Stomach (tissue), 9 donors: ENCODE measurements around the gene TSTD2. TPM values are rescaled to one million over a fixed set of nuclear protein-coding genes. Genes with fewer than 3 reads are reported as not detected.

Experiments used
- DNase-seq, 2 donors: peaks; one replicate each; pipeline versions ENCODE4 v3.0.0 to v3.0.0-alpha.2; 2013 to 2019
- H3K27ac ChIP-seq, 5 donors: fragments of 200-600 bp in 4 of 5; sonication (generic) in 4 of 5; one replicate each; pipeline ENCODE4 v1.5.1; 2013 to 2019; ENCODE audit warnings: mild to moderate bottlenecking in 1 of 5, moderate library complexity in 1 of 5
- H3K27me3 ChIP-seq, 3 donors: fragments of 200-600 bp; sonication (generic); one replicate each; pipeline ENCODE4 v1.5.1; 2017 to 2019; ENCODE audit warnings: mixed run types in 1 of 3
- H3K36me3 ChIP-seq, 4 donors: fragments of 200-600 bp; sonication (generic); 1 replicate in 3 of 4; 2 replicates in 1 of 4; pipeline ENCODE4 v1.5.1; 2016 to 2019
- H3K4me1 ChIP-seq, 4 donors: fragments of 200-600 bp; sonication (generic); one replicate each; pipeline ENCODE4 v1.5.1; 2016 to 2019
- H3K4me3 ChIP-seq, 4 donors: fragments of 200-600 bp; sonication (generic) in 3 of 4; one replicate each; pipeline ENCODE4 v1.5.1; 2016 to 2019; ENCODE audit warnings: mild to moderate bottlenecking in 1 of 4
- H3K9me3 ChIP-seq, 4 donors: fragments of 200-600 bp; sonication (generic); one replicate each; pipeline ENCODE4 v1.5.1; 2016 to 2019
- CTCF ChIP-seq, 7 experiments: fragments of 450-650 bp in 4 of 7; fragments of 200-600 bp in 3 of 7; sonication (generic) in 3 of 7; IDR thresholded peaks; one replicate each; pipeline ENCODE4 v1.5.1; 2016 to 2019; ENCODE audit warnings: antibody characterized with exemption in 7 of 7, control low read depth in 2 of 7, mild to moderate bottlenecking in 1 of 7
- EP300 ChIP-seq: sonication (generic); formaldehyde crosslinking; IDR thresholded peaks from one replicate; pipeline ENCODE4 v1.6.1; 2017; ENCODE audit warnings: antibody characterized with exemption
- POLR2A ChIP-seq, 4 donors: fragments of 450-650 bp; IDR thresholded peaks; one replicate each; pipeline ENCODE4 v1.6.1; 2016; ENCODE audit warnings: antibody characterized with exemption in 4 of 4, control low read depth in 2 of 4, mild to moderate bottlenecking in 1 of 4, moderate library complexity in 1 of 4
- POLR2AphosphoS5 ChIP-seq, 3 donors: sonication (generic); formaldehyde crosslinking; IDR thresholded peaks; one replicate each; pipeline ENCODE4 v1.6.1; 2016; ENCODE audit warnings: antibody characterized with exemption in 3 of 3
- WGBS, 5 donors: extraction: QIAGEN DNeasy Blood & Tissue Kit in 3 of 5; methylation state at CpG; one replicate each; pipeline versions ENCODE4 v1.1.5 to v1.1.7; 2013 to 2018; 5-methylcytosine and 5-hydroxymethylcytosine counted together
- intact Hi-C: fragments of 100-400 bp; cut with DNase I; formaldehyde crosslinking; loops from one replicate; pipeline ENCODE4 v1.15.1; 2023; ENCODE audit warnings: low total_unique reads
- polyA plus RNA-seq, 3 donors: library from polyadenylated mRNA; stranded (reverse); fragments of 200-250 nt; gene quantifications; one replicate each; pipeline ENCODE4 v1.2.3, GENCODE V29; 2013
- total RNA-seq, 5 donors: library from RNA; depleted of rRNA; stranded (reverse); fragments of >200 nt; gene quantifications; one replicate each; pipeline versions ENCODE4 v1.1.0 to v1.2.3, GENCODE V29; 2014 to 2016
- donor health status: healthy with polysubstance abuse.
- donor health status: Bipolar disorder and iron deficiency.
- donor health status: healthy.

The TSTD2 gene
- total and polyA plus RNA-seq, 8 donors, result 2.3 to 29.9 (median 12.3) TPM

GRCh38 chr9:97573482-97574073 is 59.6 kb downstream of the TSTD2 start:
- Histone ChIP-seq H3K4me3 (no peak overlapping the region), H3K4me1 (peaks cover 0 to 13% (median 4%) of the 10 kb centered on the region in 4 donors), H3K27me3 (no peaks in the 10 kb centered on the region), H3K36me3 (peaks cover 0 to 66% (median 60%) of the 10 kb centered on the region in 4 donors), H3K9me3 (no peaks in the 10 kb centered on the region), H3K27ac (no peak overlapping the region)
- DNase-seq, result no peak
- TF ChIP-seq POLR2AphosphoS5 (IDR thresholded peaks at IDR 0.05) (no peak), EP300 (no peak), POLR2A (IDR thresholded peaks at IDR 0.05) (no peak), CTCF (IDR thresholded peaks at IDR 0.05) (no peak)
- 85 to 90% (median 88%) methylated on average over 5 of the region's 5 CpGs for WGBS, 5 donors
- intact Hi-C loops, result no loop called here

- no peak for TF ChIP-seq CTCF (IDR thresholded peaks at IDR 0.05)
- no peak for TF ChIP-seq POLR2AphosphoS5 (IDR thresholded peaks at IDR 0.05)
- TF ChIP-seq POLR2A (IDR thresholded peaks at IDR 0.05), result no peak
- no peak for TF ChIP-seq EP300
- H3K4me3 ChIP-seq, result no peak overlapping the region
- peaks cover 0 to 13% (median 4%) of the 10 kb centered on the region in 4 donors for H3K4me1 ChIP-seq
- 80 to 96% (median 89%) methylated on average over 6 of the region's 6 CpGs for WGBS, 5 donors
- H3K27ac ChIP-seq, result no peak overlapping the region
- H3K27me3 ChIP-seq, result no peaks in the 10 kb centered on the region
- no peak for DNase-seq
- H3K9me3 ChIP-seq, result no peaks in the 10 kb centered on the region
- H3K36me3 ChIP-seq, result peaks cover 0 to 71% (median 65%) of the 10 kb centered on the region in 4 donors
- intact Hi-C loops, result no loop called here
Measured at GRCh38 chr9:97572892-97573365, 60.2 kb downstream of the TSTD2 start.

- Histone ChIP-seq H3K4me3 (no peak overlapping the region), H3K36me3 (peaks cover 0 to 76% (median 69%) of the 10 kb centered on the region in 4 donors), H3K9me3 (no peaks in the 10 kb centered on the region), H3K4me1 (peaks cover 0 to 13% (median 4%) of the 10 kb centered on the region in 4 donors), H3K27me3 (no peaks in the 10 kb centered on the region), H3K27ac (no peak overlapping the region)
- 82 to 93% (median 86%) methylated on average over 9 of the region's 9 CpGs for WGBS, 5 donors
- intact Hi-C loops, result no loop called here
- TF ChIP-seq EP300, result no peak
- no peak for TF ChIP-seq POLR2A (IDR thresholded peaks at IDR 0.05)
- TF ChIP-seq POLR2AphosphoS5 (IDR thresholded peaks at IDR 0.05), result no peak
- no peak for TF ChIP-seq CTCF (IDR thresholded peaks at IDR 0.05)
- DNase-seq, result no peak
Measured at GRCh38 chr9:97572196-97572891, 60.8 kb downstream of the TSTD2 start.

GRCh38 chr9:97571664-97572063 is 61.5 kb downstream of the TSTD2 start:
- Histone ChIP-seq H3K27ac (no peak overlapping the region), H3K27me3 (no peaks in the 10 kb centered on the region), H3K36me3 (peaks cover 0 to 81% (median 70%) of the 10 kb centered on the region in 4 donors), H3K4me1 (peaks cover 0 to 13% (median 4%) of the 10 kb centered on the region in 4 donors), H3K9me3 (no peaks in the 10 kb centered on the region), H3K4me3 (no peak overlapping the region)
- WGBS, 5 donors, result 55 to 95% (median 86%) methylated on average over 1 of the region's 1 CpG
- intact Hi-C loops, result no loop called here
- DNase-seq, result no peak
- TF ChIP-seq POLR2A (IDR thresholded peaks at IDR 0.05) (no peak), CTCF (IDR thresholded peaks at IDR 0.05) (no peak), EP300 (no peak), POLR2AphosphoS5 (IDR thresholded peaks at IDR 0.05) (no peak)
